HEK293T (cell line): Measurements from ENCODE around the gene RNF148.

Source experiments
- BHLHE40 ChIP-seq: fragments of 450-650 bp; IDR thresholded peaks from 2 replicates; pipeline ENCODE4 v1.6.1; 2016; ENCODE audit warnings: mild to moderate bottlenecking, moderate library complexity, borderline replicate concordance
- CTBP1 ChIP-seq: fragments of 450-650 bp; IDR thresholded peaks from 2 replicates; pipeline ENCODE4 v1.6.1; 2016; ENCODE audit warnings: borderline replicate concordance
- ELF4 ChIP-seq: fragments of 450-650 bp; IDR thresholded peaks from 2 replicates; pipeline ENCODE4 v1.6.1; 2017; ENCODE audit warnings: antibody characterized with exemption
- FOXA1 ChIP-seq: fragments of 450-650 bp; IDR thresholded peaks from 2 replicates; pipeline ENCODE4 v1.6.1; 2016; ENCODE audit warnings: mild to moderate bottlenecking
- FOXK2 ChIP-seq: fragments of 450-650 bp; IDR thresholded peaks from 2 replicates; pipeline ENCODE4 v1.6.1; 2016; ENCODE audit warnings: mild to moderate bottlenecking
- FOXM1 ChIP-seq: fragments of 450-650 bp; IDR thresholded peaks from 2 replicates; pipeline ENCODE4 v1.6.1; 2017; ENCODE audit warnings: mild to moderate bottlenecking, borderline replicate concordance
- HDGF ChIP-seq: fragments of 450-650 bp; IDR thresholded peaks from 2 replicates; pipeline ENCODE4 v1.6.1; 2017; ENCODE audit warnings: antibody characterized with exemption, borderline replicate concordance
- L3MBTL2 ChIP-seq: fragments of 450-650 bp; conservative IDR thresholded peaks from 2 replicates; pipeline ENCODE4 v1.6.1; 2016; ENCODE audit warnings: mild to moderate bottlenecking
- LEF1 ChIP-seq: fragments of 450-650 bp; IDR thresholded peaks from 2 replicates; pipeline ENCODE4 v1.6.1; 2017; ENCODE audit warnings: mild to moderate bottlenecking, borderline replicate concordance
- SUZ12 ChIP-seq: fragments of 450-650 bp; IDR thresholded peaks from 2 replicates; pipeline ENCODE4 v1.6.1; 2016; ENCODE audit warnings: mild to moderate bottlenecking
- TARDBP ChIP-seq: fragments of 450-650 bp; IDR thresholded peaks from 2 replicates; pipeline ENCODE4 v1.6.1; 2016
- ZNF384 ChIP-seq: fragments of 450-650 bp; IDR thresholded peaks from 2 replicates; pipeline ENCODE4 v1.6.1; 2016

GRCh38 chr7:122676466-122676865 is 26.3 kb downstream of the RNF148 start:
- TF ChIP-seq L3MBTL2 (no peak), LEF1 (no peak), ZNF384 (no peak), FOXK2 (no peak), TARDBP (no peak), HDGF (no peak), CTBP1 (no peak), FOXA1 (no peak), BHLHE40 (no peak), FOXM1 (no peak), SUZ12 (no peak), ELF4 (no peak)
